ENCODE results near the gene DSP.

DSP gene

GRCh38 chr6:7633361-7633760, 91.9 kb downstream of the DSP start:
- no peak overlapping the region for H2AFZ ChIP-seq (ENCODE audit: low read length)
- H3F3A ChIP-seq (ENCODE audit: low read depth): no peaks in the 10 kb centered on the region
- no peak overlapping the region for H3K4me3 ChIP-seq (ENCODE audit: low read length, poor library complexity, severe bottlenecking)
- no peaks in the 10 kb centered on the region for H3K9me3 ChIP-seq (ENCODE audit: insufficient read depth, low read depth, low read length)
- no peaks in the 10 kb centered on the region for H3K36me3 ChIP-seq (ENCODE audit: insufficient read depth, low read length)
- H3K4me2 ChIP-seq (ENCODE audit: low read depth, low read length, poor library complexity, severe bottlenecking): no peak overlapping the region
- H4K20me1 ChIP-seq (ENCODE audit: insufficient read depth, low read length, poor library complexity, severe bottlenecking): no peaks in the 10 kb centered on the region
- H3K27me3 ChIP-seq (ENCODE audit: insufficient read depth, low read length, poor library complexity, severe bottlenecking): no peaks in the 10 kb centered on the region
- no peak overlapping the region for H3K9ac ChIP-seq (ENCODE audit: low read depth, low read length, poor library complexity, severe bottlenecking)
- H3K79me2 ChIP-seq (ENCODE audit: insufficient read depth, low read length): no peaks in the 10 kb centered on the region
- H3K4me1 ChIP-seq (ENCODE audit: insufficient read depth, low read length, poor library complexity, severe bottlenecking): no peaks in the 10 kb centered on the region
- TF ChIP-seq CTCF (conservative IDR thresholded peaks at IDR 0.05; ENCODE audit: low read length) (no peak), EZH2phosphoT487 (IDR thresholded peaks at IDR 0.05; ENCODE audit: borderline replicate concordance) (no peak)
- no peaks in the 10 kb centered on the region; the same call in 1 of the 2 replicates for H3K9me2 ChIP-seq (replicated peaks; ENCODE audit: low read depth, low read length)

- Histone ChIP-seq H3F3A (ENCODE audit: low read depth) (no peaks in the 10 kb centered on the region), H3K4me3 (ENCODE audit: low read length, poor library complexity, severe bottlenecking) (no peak overlapping the region), H3K9me2 (replicated peaks; ENCODE audit: low read depth, low read length) (no peaks in the 10 kb centered on the region; the same call in 1 of the 2 replicates), H3K27me3 (ENCODE audit: insufficient read depth, low read length, poor library complexity, severe bottlenecking) (no peaks in the 10 kb centered on the region), H3K9ac (ENCODE audit: low read depth, low read length, poor library complexity, severe bottlenecking) (no peak overlapping the region), H2AFZ (ENCODE audit: low read length) (no peak overlapping the region), H3K4me2 (ENCODE audit: low read depth, low read length, poor library complexity, severe bottlenecking) (no peak overlapping the region), H3K4me1 (ENCODE audit: insufficient read depth, low read length, poor library complexity, severe bottlenecking) (no peaks in the 10 kb centered on the region), H3K36me3 (ENCODE audit: insufficient read depth, low read length) (no peaks in the 10 kb centered on the region), H3K9me3 (ENCODE audit: insufficient read depth, low read depth, low read length) (no peaks in the 10 kb centered on the region), H4K20me1 (ENCODE audit: insufficient read depth, low read length, poor library complexity, severe bottlenecking) (no peaks in the 10 kb centered on the region), H3K79me2 (ENCODE audit: insufficient read depth, low read length) (no peaks in the 10 kb centered on the region)
- TF ChIP-seq EZH2phosphoT487 (IDR thresholded peaks at IDR 0.05; ENCODE audit: borderline replicate concordance): no peak
- TF ChIP-seq CTCF (conservative IDR thresholded peaks at IDR 0.05; ENCODE audit: low read length): no peak
Observed at GRCh38 chr6:7636151-7636550, 94.7 kb downstream of the DSP start.

All from Loucy (cell line).